GM20000 (cell line): ENCODE data around the gene CTR9.

Experiments used
- DNase-seq: peaks from one replicate; pipeline ENCODE4 v3.0.0; 2012; ENCODE audit warnings: low spot score
- TF ChIP-seq, protein P1 (sequence below): IDR thresholded peaks from 2 replicates; pipeline ENCODE4 v1.5.1; 2012; ENCODE audit warnings: mild to moderate bottlenecking, control low read depth; ENCODE audit errors: extremely low read depth, missing control alignments

CTR9 gene

GRCh38 chr11:10784232-10785145 lies 33.4 kb downstream of the CTR9 start:
- no peak for DNase-seq
- TF ChIP-seq, protein P1, sequence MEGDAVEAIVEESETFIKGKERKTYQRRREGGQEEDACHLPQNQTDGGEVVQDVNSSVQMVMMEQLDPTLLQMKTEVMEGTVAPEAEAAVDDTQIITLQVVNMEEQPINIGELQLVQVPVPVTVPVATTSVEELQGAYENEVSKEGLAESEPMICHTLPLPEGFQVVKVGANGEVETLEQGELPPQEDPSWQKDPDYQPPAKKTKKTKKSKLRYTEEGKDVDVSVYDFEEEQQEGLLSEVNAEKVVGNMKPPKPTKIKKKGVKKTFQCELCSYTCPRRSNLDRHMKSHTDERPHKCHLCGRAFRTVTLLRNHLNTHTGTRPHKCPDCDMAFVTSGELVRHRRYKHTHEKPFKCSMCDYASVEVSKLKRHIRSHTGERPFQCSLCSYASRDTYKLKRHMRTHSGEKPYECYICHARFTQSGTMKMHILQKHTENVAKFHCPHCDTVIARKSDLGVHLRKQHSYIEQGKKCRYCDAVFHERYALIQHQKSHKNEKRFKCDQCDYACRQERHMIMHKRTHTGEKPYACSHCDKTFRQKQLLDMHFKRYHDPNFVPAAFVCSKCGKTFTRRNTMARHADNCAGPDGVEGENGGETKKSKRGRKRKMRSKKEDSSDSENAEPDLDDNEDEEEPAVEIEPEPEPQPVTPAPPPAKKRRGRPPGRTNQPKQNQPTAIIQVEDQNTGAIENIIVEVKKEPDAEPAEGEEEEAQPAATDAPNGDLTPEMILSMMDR, result no peak

- TF ChIP-seq, protein P1, result no peak
- DNase-seq, result no peak
These were observed 34.1 kb downstream of the CTR9 start for GRCh38 chr11:10785146-10785474.

DNA sequence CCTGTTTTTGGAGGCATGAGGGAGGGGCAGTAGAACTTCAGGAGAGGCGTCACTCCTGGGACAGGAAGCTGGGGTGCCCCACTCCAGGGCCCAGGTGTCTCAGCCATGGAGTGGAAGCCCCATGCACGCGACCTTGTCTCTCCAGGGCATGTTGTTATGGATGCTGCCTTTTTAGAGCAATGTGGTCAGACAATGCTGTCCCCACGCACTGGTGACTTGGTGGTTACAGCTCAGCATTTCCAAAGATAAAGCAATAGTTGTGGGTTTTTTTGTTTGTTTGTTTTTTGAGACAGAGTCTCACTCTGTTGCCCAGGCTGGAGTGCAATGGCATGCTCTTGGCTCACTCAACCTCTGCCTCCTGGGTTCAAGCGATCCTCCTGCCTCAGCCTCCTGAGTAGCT lies 35.4 kb downstream of the CTR9 start:
- no peak for DNase-seq
- TF ChIP-seq, protein P1, result no peak

DNA sequence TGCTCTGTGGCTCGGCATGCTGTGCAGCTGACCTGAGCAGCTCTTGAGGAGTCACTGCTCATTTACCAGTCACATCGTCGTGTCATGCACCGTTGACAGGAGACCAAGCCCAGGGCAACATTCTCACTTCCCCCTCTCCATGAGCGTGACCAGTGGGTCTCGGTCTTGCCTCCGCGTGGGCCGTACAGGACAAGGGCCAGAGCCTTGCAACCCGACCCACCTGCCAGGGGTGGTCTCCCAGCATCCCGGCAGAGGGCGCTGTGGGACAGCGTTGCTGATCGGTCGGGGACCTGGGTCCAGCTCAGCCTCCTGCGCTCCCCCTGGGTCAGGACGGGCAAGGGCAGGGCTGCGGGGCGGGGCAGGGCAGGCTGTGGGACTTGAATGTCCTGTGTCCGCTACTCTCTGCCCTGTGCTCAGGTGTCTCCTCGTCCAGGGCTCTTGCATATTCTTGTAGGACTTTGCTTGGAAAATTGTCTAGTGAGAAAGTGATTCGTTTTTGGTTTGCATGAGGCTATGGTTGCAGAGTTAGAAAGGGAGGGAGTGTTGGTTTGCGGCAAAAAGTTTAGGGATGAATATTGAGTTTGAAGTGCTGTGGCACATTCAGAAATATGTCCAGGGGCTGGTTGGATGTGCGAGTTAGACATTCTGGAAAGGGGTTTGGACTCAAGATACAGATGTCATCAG lies 41.5 kb downstream of the CTR9 start:
- TF ChIP-seq, protein P1, result peak; percentile 97
- peak; percentile 81 for DNase-seq

GRCh38 chr11:10793470-10794255 lies 42.6 kb downstream of the CTR9 start:
- DNase-seq, result no peak
- TF ChIP-seq, protein P1, result no peak

GRCh38 chr11:10796191-10796590 lies 45.1 kb downstream of the CTR9 start:
- TF ChIP-seq, protein P1, result no peak
- no peak for DNase-seq
